Activated naive CD8-positive, alpha-beta T cell treated with anti-CD3 and anti-CD28 coated beads, Interleukin-2, amount 50 U/mL, for 24 hours (primary cell): ENCODE results near the gene EBF3.

ENCODE experiments used
- ATAC-seq: fragments of 150-1000 bp; cut with Tn5 transposase; one replicate; pipeline ENCODE4 v1.10.0; 2021
- DNase-seq: peaks from one replicate; pipeline ENCODE4 v3.0.0; 2021
- H3K27ac Mint-ChIP-seq: one replicate; pipeline ENCODE4 v1.8.0; 2021; ENCODE audit warnings: mild to moderate bottlenecking, mixed read lengths
- H3K27me3 Mint-ChIP-seq: one replicate; pipeline ENCODE4 v1.8.0; 2021; ENCODE audit warnings: mixed read lengths
- H3K36me3 Mint-ChIP-seq: one replicate; pipeline ENCODE4 v1.8.0; 2021; ENCODE audit warnings: low read depth, mixed read lengths
- H3K4me1 Mint-ChIP-seq: one replicate; pipeline ENCODE4 v1.8.0; 2021; ENCODE audit warnings: mixed read lengths
- H3K4me3 Mint-ChIP-seq: one replicate; pipeline ENCODE4 v1.8.0; 2021; ENCODE audit warnings: mild to moderate bottlenecking, moderate library complexity, mixed read lengths
- H3K9me3 Mint-ChIP-seq: one replicate; pipeline ENCODE4 v1.8.0; 2021; ENCODE audit warnings: mixed read lengths

EBF3 gene

GRCh38 chr10:129966889-129967578 lies 3.0 kb upstream of the EBF3 start:
- Mint-ChIP-seq H3K4me1 (peaks cover 29% of the 10 kb centered on the region), H3K9me3 (no peaks in the 10 kb centered on the region), H3K4me3 (no peak overlapping the region), H3K36me3 (peaks cover 8% of the 10 kb centered on the region), H3K27me3 (peaks cover 60% of the 10 kb centered on the region), H3K27ac (no peak overlapping the region)
- DNase-seq = no peak
- no peak for ATAC-seq

- H3K9me3 Mint-ChIP-seq = no peaks in the 10 kb centered on the region
- H3K27me3 Mint-ChIP-seq = peaks cover 63% of the 10 kb centered on the region
- DNase-seq (no peak), ATAC-seq (no peak)
- H3K4me3 Mint-ChIP-seq = no peak overlapping the region
- H3K4me1 Mint-ChIP-seq = peaks cover 27% of the 10 kb centered on the region
- H3K36me3 Mint-ChIP-seq = peaks cover 6% of the 10 kb centered on the region
- H3K27ac Mint-ChIP-seq = no peak overlapping the region
Measured at GRCh38 chr10:129966370-129966888, 2.4 kb upstream of the EBF3 start.

- ATAC-seq = no peak
- peak overlapping the region; percentile 31 for H3K27ac Mint-ChIP-seq
Measured at GRCh38 chr10:129965959-129966358, 1.9 kb upstream of the EBF3 start.

GRCh38 chr10:129965425-129965808 lies 1.3 kb upstream of the EBF3 start:
- H3K9me3 Mint-ChIP-seq = no peaks in the 10 kb centered on the region
- H3K4me3 Mint-ChIP-seq = no peak overlapping the region
- no peak overlapping the region for H3K27ac Mint-ChIP-seq
- DNase-seq (no peak), ATAC-seq (no peak)
- peaks cover 6% of the 10 kb centered on the region for H3K36me3 Mint-ChIP-seq
- H3K27me3 Mint-ChIP-seq = peaks cover 68% of the 10 kb centered on the region
- peaks cover 34% of the 10 kb centered on the region for H3K4me1 Mint-ChIP-seq

More at GRCh38 chr10:129965959-129966358, 1.9 kb upstream of the EBF3 start:
- H3K9me3 Mint-ChIP-seq = no peaks in the 10 kb centered on the region
- H3K4me1 Mint-ChIP-seq = peaks cover 30% of the 10 kb centered on the region
- DNase-seq = no peak
- H3K4me3 Mint-ChIP-seq = no peak overlapping the region
- H3K36me3 Mint-ChIP-seq = peaks cover 6% of the 10 kb centered on the region
- H3K27me3 Mint-ChIP-seq = peaks cover 66% of the 10 kb centered on the region

DNA sequence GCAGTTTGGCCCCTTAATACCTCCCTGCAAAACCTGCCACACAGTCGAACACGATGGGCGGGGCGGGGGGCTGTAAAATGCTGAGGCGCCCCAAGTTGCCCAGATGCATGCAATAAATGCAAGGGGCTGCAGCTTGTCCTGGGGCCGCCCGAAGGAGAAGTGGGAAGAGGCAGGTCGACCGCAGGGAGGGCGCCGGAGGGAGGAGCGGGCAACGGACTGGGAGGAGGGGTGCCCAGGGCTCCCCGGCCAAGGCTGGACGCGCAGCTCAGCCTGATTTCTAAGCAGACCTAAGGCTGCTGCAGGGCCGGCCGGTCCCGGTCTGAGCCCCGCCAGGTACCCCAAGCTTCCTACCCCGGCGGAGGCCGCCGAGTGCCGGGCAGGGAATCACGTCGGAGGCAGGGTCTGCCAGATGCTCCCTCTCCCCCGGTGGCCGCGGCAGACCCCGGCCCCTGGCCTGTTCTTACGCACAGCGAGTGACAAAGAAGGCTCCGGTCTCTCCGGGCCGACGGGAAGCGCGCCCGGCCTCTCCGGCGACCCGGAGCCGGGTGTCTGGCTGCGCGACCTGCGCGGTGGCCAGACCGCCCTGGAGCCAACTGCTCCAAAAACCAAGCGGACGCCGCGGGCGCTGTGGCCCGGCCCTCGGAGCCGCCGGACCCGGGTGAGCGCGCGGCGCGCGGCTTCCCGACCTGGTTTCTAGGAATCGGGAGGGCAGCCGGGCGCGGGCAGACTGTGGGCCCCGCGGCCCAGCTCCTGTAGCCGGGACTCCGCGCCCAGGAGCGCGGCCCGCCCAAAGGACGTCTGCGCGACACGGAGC lies 744 bp upstream of the EBF3 start:
- Mint-ChIP-seq H3K27ac (no peak overlapping the region), H3K27me3 (peaks cover 67% of the 10 kb centered on the region), H3K4me3 (peak overlapping the region; percentile 42), H3K9me3 (no peaks in the 10 kb centered on the region), H3K4me1 (peaks cover 33% of the 10 kb centered on the region), H3K36me3 (peaks cover 3% of the 10 kb centered on the region)
- ATAC-seq (no peak), DNase-seq (no peak)

- peaks cover 38% of the 10 kb centered on the region for H3K4me1 Mint-ChIP-seq
- peaks cover 62% of the 10 kb centered on the region for H3K27me3 Mint-ChIP-seq
- DNase-seq (no peak), ATAC-seq (no peak)
- peak overlapping the region; percentile 67 for H3K4me3 Mint-ChIP-seq
- peaks cover 3% of the 10 kb centered on the region for H3K36me3 Mint-ChIP-seq
- no peaks in the 10 kb centered on the region for H3K9me3 Mint-ChIP-seq
- peak overlapping the region; percentile 54 for H3K27ac Mint-ChIP-seq
Measured at GRCh38 chr10:129962872-129963640, 1.0 kb downstream of the EBF3 start.

- peaks cover 63% of the 10 kb centered on the region for H3K27me3 Mint-ChIP-seq
- ATAC-seq (no peak), DNase-seq (no peak)
- peaks cover 39% of the 10 kb centered on the region for H3K4me1 Mint-ChIP-seq
- peak overlapping the region; percentile 25 for H3K27ac Mint-ChIP-seq
- H3K9me3 Mint-ChIP-seq = no peaks in the 10 kb centered on the region
- H3K4me3 Mint-ChIP-seq = peak overlapping the region; percentile 63
- H3K36me3 Mint-ChIP-seq = peaks cover 3% of the 10 kb centered on the region
Measured at GRCh38 chr10:129962031-129962871, 1.8 kb downstream of the EBF3 start.

GRCh38 chr10:129961157-129961701 lies 2.8 kb downstream of the EBF3 start:
- peaks cover 3% of the 10 kb centered on the region for H3K36me3 Mint-ChIP-seq
- DNase-seq (no peak), ATAC-seq (no peak)
- peaks cover 68% of the 10 kb centered on the region for H3K27me3 Mint-ChIP-seq
- H3K4me3 Mint-ChIP-seq = peak overlapping the region; percentile 34
- H3K9me3 Mint-ChIP-seq = no peaks in the 10 kb centered on the region
- H3K27ac Mint-ChIP-seq = peak overlapping the region; percentile 39
- peaks cover 37% of the 10 kb centered on the region for H3K4me1 Mint-ChIP-seq

DNA sequence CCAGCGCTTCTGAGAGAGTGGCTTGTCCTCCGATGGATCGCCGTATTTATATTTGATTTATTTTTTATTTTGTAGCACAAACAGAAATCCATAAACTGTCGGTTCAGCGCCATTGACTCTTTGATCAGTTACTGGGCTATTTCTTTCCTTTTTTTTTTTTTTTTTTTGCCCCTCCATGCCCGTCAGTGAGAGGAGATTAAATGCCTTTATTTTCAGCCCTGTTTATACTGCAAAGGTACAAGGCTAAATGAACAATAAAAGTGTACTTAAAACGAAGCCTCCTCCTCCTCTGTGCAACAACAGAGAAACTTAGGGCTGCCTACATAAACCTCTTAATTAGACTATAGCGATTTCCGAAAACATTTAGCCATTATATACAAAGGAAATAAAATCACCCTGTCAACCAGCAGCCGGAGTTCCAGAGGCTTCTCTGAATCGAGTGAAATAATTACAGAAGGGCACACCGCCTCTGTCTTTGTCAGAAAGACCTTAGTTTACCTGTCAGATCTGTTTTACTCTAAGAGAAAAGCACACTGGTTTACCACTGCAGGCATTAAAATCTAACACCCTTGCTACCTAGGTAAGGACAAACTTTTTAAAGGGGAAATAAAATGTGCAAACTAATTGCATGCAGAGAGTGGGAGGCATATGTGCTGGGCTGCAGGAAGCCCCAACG lies 3.5 kb downstream of the EBF3 start:
- Mint-ChIP-seq H3K27ac (peak overlapping the region; percentile 39), H3K4me3 (no peak overlapping the region), H3K27me3 (peaks cover 68% of the 10 kb centered on the region)

DNA sequence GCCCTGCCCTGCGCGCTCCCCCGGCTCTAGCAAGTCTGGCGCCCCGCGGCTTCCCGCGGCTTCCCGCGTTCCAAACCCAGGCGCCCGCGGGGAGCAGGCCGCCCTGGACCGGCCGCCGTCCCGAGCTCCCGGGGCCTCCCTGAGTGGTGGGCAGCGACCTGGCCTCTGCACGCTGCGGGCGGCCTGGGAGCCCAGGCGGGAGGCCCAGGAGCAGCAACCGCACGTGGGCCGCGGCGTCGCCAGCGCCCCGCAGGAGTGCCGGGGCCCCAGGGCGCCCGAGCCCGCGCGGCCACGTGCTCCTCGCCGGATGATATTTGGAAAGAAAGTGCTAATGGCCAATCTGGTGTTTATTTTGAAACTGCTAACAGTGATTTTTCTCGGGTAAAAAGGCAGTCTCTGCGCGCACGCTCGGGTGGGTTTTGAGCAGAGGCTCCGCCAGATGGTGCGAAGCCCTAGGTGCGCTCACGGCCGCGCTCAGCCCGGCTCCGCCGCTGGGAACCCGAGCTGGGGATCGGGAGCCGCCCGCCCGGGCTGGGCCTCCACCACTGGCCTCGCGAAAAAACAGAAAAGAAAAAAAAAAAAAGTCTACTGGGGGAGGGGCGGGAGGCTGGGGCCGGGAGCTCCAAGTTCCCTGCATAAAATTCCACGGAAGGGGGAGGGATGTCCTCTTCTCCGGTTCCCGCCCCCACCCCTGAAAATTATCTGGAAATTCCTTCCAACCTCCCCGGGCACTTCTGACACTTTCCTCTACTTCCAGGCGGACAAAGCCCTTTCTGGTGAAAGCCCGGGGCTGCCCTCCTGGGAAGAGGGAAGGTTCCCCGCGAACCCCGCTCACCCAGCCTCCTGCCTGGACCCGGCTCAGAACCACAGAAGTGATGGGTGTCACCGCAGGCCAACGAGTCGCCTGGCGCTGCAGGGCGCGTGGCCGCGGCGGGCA lies 4.3 kb downstream of the EBF3 start:
- no peak overlapping the region for H3K4me3 Mint-ChIP-seq
- H3K36me3 Mint-ChIP-seq = peaks cover 3% of the 10 kb centered on the region
- H3K27ac Mint-ChIP-seq = peak overlapping the region; percentile 27

More for the DNA sequence above, 3.5 kb downstream of the EBF3 start:
- Mint-ChIP-seq H3K36me3 (peaks cover 3% of the 10 kb centered on the region), H3K4me1 (peaks cover 34% of the 10 kb centered on the region), H3K9me3 (no peaks in the 10 kb centered on the region)
- DNase-seq (no peak), ATAC-seq (no peak)

GRCh38 chr10:129958629-129959543 lies 5.2 kb downstream of the EBF3 start:
- no peak for DNase-seq
- Mint-ChIP-seq H3K9me3 (no peaks in the 10 kb centered on the region), H3K27me3 (peaks cover 70% of the 10 kb centered on the region), H3K4me3 (peak overlapping the region; percentile 13), H3K27ac (no peak overlapping the region), H3K36me3 (peaks cover 3% of the 10 kb centered on the region), H3K4me1 (peaks cover 32% of the 10 kb centered on the region)
- ATAC-seq = peak; percentile 31

More for the DNA sequence above, 4.3 kb downstream of the EBF3 start:
- peaks cover 34% of the 10 kb centered on the region for H3K4me1 Mint-ChIP-seq
- DNase-seq (no peak), ATAC-seq (no peak)
- peaks cover 70% of the 10 kb centered on the region for H3K27me3 Mint-ChIP-seq
- H3K9me3 Mint-ChIP-seq = no peaks in the 10 kb centered on the region
